ENCODE data around the gene CYYR1. TPM values are rescaled to one million over a fixed set of nuclear protein-coding genes. Genes with fewer than 3 reads are reported as not detected.
"Not testable (repeated sequence)": the region's sequence is repeated elsewhere in the genome, so short reads cannot be mapped to it uniquely, and the experiment has no call there.

The CYYR1 gene
- total RNA-seq, 1 experiment from 2014 or later = not detected

- DNase-seq (ENCODE audit: low spot score) = no peak
Observed at GRCh38 chr21:26491663-26492062, 81.4 kb downstream of the CYYR1 start.

GRCh38 chr21:26490771-26491170 lies 82.3 kb downstream of the CYYR1 start:
- DNase-seq (ENCODE audit: low spot score) = no peak

- DNase-seq (ENCODE audit: low spot score) = no peak
Observed at GRCh38 chr21:26489781-26490180, 83.3 kb downstream of the CYYR1 start.

GRCh38 chr21:26487981-26488480 lies 85.1 kb downstream of the CYYR1 start:
- no peak for DNase-seq (ENCODE audit: low spot score)

- DNase-seq (ENCODE audit: low spot score) = no peak
Observed at GRCh38 chr21:26473471-26473870, 99.6 kb downstream of the CYYR1 start.

GRCh38 chr21:26471099-26471471 lies 102.0 kb downstream of the CYYR1 start:
- DNase-seq (ENCODE audit: low spot score) = no peak

GRCh38 chr21:26470351-26471098 lies 102.6 kb downstream of the CYYR1 start:
- DNase-seq (ENCODE audit: low spot score) = no peak

GRCh38 chr21:26469789-26470188 lies 103.3 kb downstream of the CYYR1 start:
- DNase-seq (ENCODE audit: low spot score) = no peak

GRCh38 chr21:26465916-26466315 lies 107.2 kb downstream of the CYYR1 start:
- DNase-seq (ENCODE audit: low spot score) = no peak

GRCh38 chr21:26461500-26461899 lies 111.6 kb downstream of the CYYR1 start:
- no peak for DNase-seq (ENCODE audit: low spot score)

GRCh38 chr21:26460621-26461020 lies 112.5 kb downstream of the CYYR1 start:
- DNase-seq (ENCODE audit: low spot score) = no peak

GRCh38 chr21:26458854-26459253 lies 114.2 kb downstream of the CYYR1 start:
- DNase-seq (ENCODE audit: low spot score) = not testable (repeated sequence)

- DNase-seq (ENCODE audit: low spot score) = no peak
Observed at GRCh38 chr21:26457817-26458216, 115.3 kb downstream of the CYYR1 start.

GRCh38 chr21:26453267-26453666 lies 119.8 kb downstream of the CYYR1 start:
- DNase-seq (ENCODE audit: low spot score) = no peak

- no peak for DNase-seq (ENCODE audit: low spot score)
Observed at GRCh38 chr21:26451081-26451740, 121.9 kb downstream of the CYYR1 start.

GRCh38 chr21:26449161-26449560 lies 123.9 kb downstream of the CYYR1 start:
- no peak for DNase-seq (ENCODE audit: low spot score)

- no peak for DNase-seq (ENCODE audit: low spot score)
Observed at GRCh38 chr21:26448751-26449150, 124.3 kb downstream of the CYYR1 start.

GRCh38 chr21:26447932-26448475 lies 125.1 kb downstream of the CYYR1 start:
- DNase-seq (ENCODE audit: low spot score) = no peak

GRCh38 chr21:26445440-26445839 lies 127.6 kb downstream of the CYYR1 start:
- DNase-seq (ENCODE audit: low spot score) = no peak

GRCh38 chr21:26444646-26445045 lies 128.4 kb downstream of the CYYR1 start:
- no peak for DNase-seq (ENCODE audit: low spot score)

- DNase-seq (ENCODE audit: low spot score) = no peak
Observed at GRCh38 chr21:26443867-26444266, 129.2 kb downstream of the CYYR1 start.

GRCh38 chr21:26443291-26443690 lies 129.8 kb downstream of the CYYR1 start:
- DNase-seq (ENCODE audit: low spot score) = no peak

GRCh38 chr21:26441149-26441548 lies 131.9 kb downstream of the CYYR1 start:
- DNase-seq (ENCODE audit: low spot score) = no peak

Data from HT-29 (cell line).